ENCODE results near the gene IL17REL. TPM values are rescaled to one million over a fixed set of nuclear protein-coding genes. Genes with fewer than 3 reads are reported as not detected.

The IL17REL gene
- total and polyA plus RNA-seq, 2 of the 13 experiments (the other 11 are each of a cell fraction or from before 2014, with no cell fraction given): not detected

DNA sequence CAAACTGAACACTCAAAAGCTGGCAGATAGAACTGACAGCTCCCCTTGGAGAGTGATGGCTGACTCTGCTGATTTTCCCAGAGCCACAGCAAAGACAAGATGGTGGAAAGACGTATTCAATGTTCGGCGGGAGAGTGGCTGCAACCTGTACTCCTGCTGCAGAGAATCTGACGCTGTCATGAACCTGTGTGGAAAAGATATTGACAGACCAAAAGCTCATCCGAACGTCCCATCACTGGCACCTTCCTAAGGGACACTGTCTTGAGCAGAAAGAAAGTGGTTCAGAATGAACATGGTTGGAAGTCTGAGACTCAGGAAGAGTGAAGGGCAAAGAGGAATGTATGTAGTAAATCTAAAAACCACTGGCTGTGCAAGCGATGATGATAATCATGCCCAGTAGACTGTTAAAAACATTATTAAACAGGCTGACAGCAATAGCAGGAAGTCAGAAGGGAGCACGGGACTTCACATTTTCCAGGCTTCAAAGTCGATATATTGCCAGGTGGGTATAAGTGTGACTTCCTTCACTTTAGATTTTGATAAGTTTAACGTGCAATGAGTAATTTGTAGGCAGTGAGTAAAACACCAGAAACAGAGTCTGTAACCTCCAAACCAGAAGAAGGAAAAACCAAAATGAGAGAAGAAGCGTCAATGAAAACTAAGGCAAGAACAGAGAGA is 6.2 kb upstream of the IL17REL start:
- no peak overlapping the region for H2AFZ ChIP-seq (ENCODE audit: low read length)
- no peaks in the 10 kb centered on the region for H4K20me1 ChIP-seq (ENCODE audit: insufficient read depth, low read length)
- FAIRE-seq: no peak
- no peak for DNase-seq (ENCODE audit: low spot score)
- no peaks in the 10 kb centered on the region for H3K9me3 ChIP-seq (ENCODE audit: low read length)
- no peaks in the 10 kb centered on the region for H3K4me1 ChIP-seq (ENCODE audit: insufficient read depth, low read length)
- no peak overlapping the region for H3K27ac ChIP-seq (ENCODE audit: extremely low read length, insufficient read depth, low read length)
- no TSS peak for BruUV-seq (replicated peaks)
- in situ Hi-C loops (cut with HindIII; ENCODE audit: extremely low pct_ligation_motif_present, low pct_unique_long_range_greater_than_20kb): no loop called here
- ChIA-PET CTCF (ENCODE audit: low intra/inter-chr PET ratio, low total read pairs) (no interaction called here), POLR2A (no interaction called here)
- TF ChIP-seq ZNF850 (CRISPR knock-in tag; conservative IDR thresholded peaks at IDR 0.05) (no peak), RFX1 (IDR thresholded peaks at IDR 0.05) (no peak), DNMT1 (CRISPR knock-in tag; IDR thresholded peaks at IDR 0.05) (no peak), TOE1 (CRISPR knock-in tag; IDR thresholded peaks at IDR 0.05) (no peak), ARNTL (CRISPR knock-in tag; IDR thresholded peaks at IDR 0.05) (no peak)
- TF ChIP-seq, protein P1, sequence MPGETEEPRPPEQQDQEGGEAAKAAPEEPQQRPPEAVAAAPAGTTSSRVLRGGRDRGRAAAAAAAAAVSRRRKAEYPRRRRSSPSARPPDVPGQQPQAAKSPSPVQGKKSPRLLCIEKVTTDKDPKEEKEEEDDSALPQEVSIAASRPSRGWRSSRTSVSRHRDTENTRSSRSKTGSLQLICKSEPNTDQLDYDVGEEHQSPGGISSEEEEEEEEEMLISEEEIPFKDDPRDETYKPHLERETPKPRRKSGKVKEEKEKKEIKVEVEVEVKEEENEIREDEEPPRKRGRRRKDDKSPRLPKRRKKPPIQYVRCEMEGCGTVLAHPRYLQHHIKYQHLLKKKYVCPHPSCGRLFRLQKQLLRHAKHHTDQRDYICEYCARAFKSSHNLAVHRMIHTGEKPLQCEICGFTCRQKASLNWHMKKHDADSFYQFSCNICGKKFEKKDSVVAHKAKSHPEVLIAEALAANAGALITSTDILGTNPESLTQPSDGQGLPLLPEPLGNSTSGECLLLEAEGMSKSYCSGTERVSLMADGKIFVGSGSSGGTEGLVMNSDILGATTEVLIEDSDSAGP (CRISPR knock-in tag; IDR thresholded peaks at IDR 0.05; ENCODE audit: borderline replicate concordance): no peak
- TF ChIP-seq, protein P2, sequence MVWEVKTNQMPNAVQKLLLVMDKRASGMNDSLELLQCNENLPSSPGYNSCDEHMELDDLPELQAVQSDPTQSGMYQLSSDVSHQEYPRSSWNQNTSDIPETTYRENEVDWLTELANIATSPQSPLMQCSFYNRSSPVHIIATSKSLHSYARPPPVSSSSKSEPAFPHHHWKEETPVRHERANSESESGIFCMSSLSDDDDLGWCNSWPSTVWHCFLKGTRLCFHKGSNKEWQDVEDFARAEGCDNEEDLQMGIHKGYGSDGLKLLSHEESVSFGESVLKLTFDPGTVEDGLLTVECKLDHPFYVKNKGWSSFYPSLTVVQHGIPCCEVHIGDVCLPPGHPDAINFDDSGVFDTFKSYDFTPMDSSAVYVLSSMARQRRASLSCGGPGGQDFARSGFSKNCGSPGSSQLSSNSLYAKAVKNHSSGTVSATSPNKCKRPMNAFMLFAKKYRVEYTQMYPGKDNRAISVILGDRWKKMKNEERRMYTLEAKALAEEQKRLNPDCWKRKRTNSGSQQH (CRISPR knock-in tag; IDR thresholded peaks at IDR 0.05; ENCODE audit: low read depth): no peak
- TF ChIP-seq, protein P3, sequence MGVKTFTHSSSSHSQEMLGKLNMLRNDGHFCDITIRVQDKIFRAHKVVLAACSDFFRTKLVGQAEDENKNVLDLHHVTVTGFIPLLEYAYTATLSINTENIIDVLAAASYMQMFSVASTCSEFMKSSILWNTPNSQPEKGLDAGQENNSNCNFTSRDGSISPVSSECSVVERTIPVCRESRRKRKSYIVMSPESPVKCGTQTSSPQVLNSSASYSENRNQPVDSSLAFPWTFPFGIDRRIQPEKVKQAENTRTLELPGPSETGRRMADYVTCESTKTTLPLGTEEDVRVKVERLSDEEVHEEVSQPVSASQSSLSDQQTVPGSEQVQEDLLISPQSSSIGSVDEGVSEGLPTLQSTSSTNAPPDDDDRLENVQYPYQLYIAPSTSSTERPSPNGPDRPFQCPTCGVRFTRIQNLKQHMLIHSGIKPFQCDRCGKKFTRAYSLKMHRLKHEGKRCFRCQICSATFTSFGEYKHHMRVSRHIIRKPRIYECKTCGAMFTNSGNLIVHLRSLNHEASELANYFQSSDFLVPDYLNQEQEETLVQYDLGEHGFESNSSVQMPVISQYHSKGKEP (CRISPR knock-in tag; IDR thresholded peaks at IDR 0.05): no peak
- 36% methylated on average over 11 of the region's 11 CpGs for WGBS (ENCODE audit: low lambda C conversion rate)
- H3K79me2 ChIP-seq (ENCODE audit: insufficient read depth, low read length): no peaks in the 10 kb centered on the region
- H3K4me2 ChIP-seq (ENCODE audit: low read depth, low read length): no peak overlapping the region
- no peak for ATAC-seq
- no peak overlapping the region for H3K4me3 ChIP-seq (replicated peaks in 1 of 3; ENCODE audit: insufficient read depth in 1 of 3, low read depth in 2 of 3, low read length in 3 of 3)
- no peak overlapping the region for H3K9ac ChIP-seq (ENCODE audit: insufficient read depth, low read depth, low read length)
- peaks cover 8 to 43% of the 10 kb centered on the region in 2 experiments; a peak in 4 of 5 replicates for H3K27me3 ChIP-seq (ENCODE audit: control insufficient read depth in 1 of 2, insufficient read depth in 2 of 2, low read length in 2 of 2)
- H3K36me3 ChIP-seq (replicated peaks in 1 of 2; ENCODE audit: control insufficient read depth in 1 of 2, insufficient read depth in 2 of 2, low read length in 2 of 2): no peaks in the 10 kb centered on the region
- intact Hi-C loops (cut with micrococcal nuclease; ENCODE audit: unreplicated experiment): no loop called here

Data from HepG2 (cell line).